Stomach (tissue), 9 donors: ENCODE data around the gene WDR86. TPM values are rescaled to one million over a fixed set of nuclear protein-coding genes. Genes with fewer than 3 reads are reported as not detected.
A peak's percentile ranks its signal among the peaks of the same experiment; 100 is the strongest.

Experiments
- DNase-seq, 2 donors: peaks; one replicate each; pipeline versions ENCODE4 v3.0.0 to v3.0.0-alpha.2; 2013 to 2019
- H3K27ac ChIP-seq, 5 donors: fragments of 200-600 bp in 4 of 5; sonication (generic) in 4 of 5; one replicate each; pipeline ENCODE4 v1.5.1; 2013 to 2019; ENCODE audit warnings: mild to moderate bottlenecking in 1 of 5, moderate library complexity in 1 of 5
- H3K27me3 ChIP-seq, 3 donors: fragments of 200-600 bp; sonication (generic); one replicate each; pipeline ENCODE4 v1.5.1; 2017 to 2019; ENCODE audit warnings: mixed run types in 1 of 3
- H3K36me3 ChIP-seq, 4 donors: fragments of 200-600 bp; sonication (generic); 1 replicate in 3 of 4; 2 replicates in 1 of 4; pipeline ENCODE4 v1.5.1; 2016 to 2019
- H3K4me1 ChIP-seq, 4 donors: fragments of 200-600 bp; sonication (generic); one replicate each; pipeline ENCODE4 v1.5.1; 2016 to 2019
- H3K4me3 ChIP-seq, 4 donors: fragments of 200-600 bp; sonication (generic) in 3 of 4; one replicate each; pipeline ENCODE4 v1.5.1; 2016 to 2019; ENCODE audit warnings: mild to moderate bottlenecking in 1 of 4
- H3K9me3 ChIP-seq, 4 donors: fragments of 200-600 bp; sonication (generic); one replicate each; pipeline ENCODE4 v1.5.1; 2016 to 2019
- EP300 ChIP-seq: sonication (generic); formaldehyde crosslinking; IDR thresholded peaks from one replicate; pipeline ENCODE4 v1.6.1; 2017; ENCODE audit warnings: antibody characterized with exemption
- POLR2A ChIP-seq, 4 donors: fragments of 450-650 bp; IDR thresholded peaks; one replicate each; pipeline ENCODE4 v1.6.1; 2016; ENCODE audit warnings: antibody characterized with exemption in 4 of 4, control low read depth in 2 of 4, mild to moderate bottlenecking in 1 of 4, moderate library complexity in 1 of 4
- POLR2AphosphoS5 ChIP-seq, 3 donors: sonication (generic); formaldehyde crosslinking; IDR thresholded peaks; one replicate each; pipeline ENCODE4 v1.6.1; 2016; ENCODE audit warnings: antibody characterized with exemption in 3 of 3
- WGBS, 5 donors: extraction: QIAGEN DNeasy Blood & Tissue Kit in 3 of 5; methylation state at CpG; one replicate each; pipeline versions ENCODE4 v1.1.5 to v1.1.7; 2013 to 2018; 5-methylcytosine and 5-hydroxymethylcytosine counted together
- intact Hi-C: fragments of 100-400 bp; cut with DNase I; formaldehyde crosslinking; loops from one replicate; pipeline ENCODE4 v1.15.1; 2023; ENCODE audit warnings: low total_unique reads
- polyA plus RNA-seq, 3 donors: library from polyadenylated mRNA; stranded (reverse); fragments of 200-250 nt; gene quantifications; one replicate each; pipeline ENCODE4 v1.2.3, GENCODE V29; 2013
- total RNA-seq, 5 donors: library from RNA; depleted of rRNA; stranded (reverse); fragments of >200 nt; gene quantifications; one replicate each; pipeline versions ENCODE4 v1.1.0 to v1.2.3, GENCODE V29; 2014 to 2016
- TF ChIP-seq, protein P1 (sequence below), 7 experiments: fragments of 450-650 bp in 4 of 7; fragments of 200-600 bp in 3 of 7; sonication (generic) in 3 of 7; IDR thresholded peaks; one replicate each; pipeline ENCODE4 v1.5.1; 2016 to 2019; ENCODE audit warnings: antibody characterized with exemption in 7 of 7, control low read depth in 2 of 7, mild to moderate bottlenecking in 1 of 7
- donor health status: healthy with polysubstance abuse.
- donor health status: Bipolar disorder and iron deficiency.
- donor health status: healthy.

Gene WDR86
- total and polyA plus RNA-seq, 8 donors, result 1.2 to 15.8 (median 5.2) TPM

DNA sequence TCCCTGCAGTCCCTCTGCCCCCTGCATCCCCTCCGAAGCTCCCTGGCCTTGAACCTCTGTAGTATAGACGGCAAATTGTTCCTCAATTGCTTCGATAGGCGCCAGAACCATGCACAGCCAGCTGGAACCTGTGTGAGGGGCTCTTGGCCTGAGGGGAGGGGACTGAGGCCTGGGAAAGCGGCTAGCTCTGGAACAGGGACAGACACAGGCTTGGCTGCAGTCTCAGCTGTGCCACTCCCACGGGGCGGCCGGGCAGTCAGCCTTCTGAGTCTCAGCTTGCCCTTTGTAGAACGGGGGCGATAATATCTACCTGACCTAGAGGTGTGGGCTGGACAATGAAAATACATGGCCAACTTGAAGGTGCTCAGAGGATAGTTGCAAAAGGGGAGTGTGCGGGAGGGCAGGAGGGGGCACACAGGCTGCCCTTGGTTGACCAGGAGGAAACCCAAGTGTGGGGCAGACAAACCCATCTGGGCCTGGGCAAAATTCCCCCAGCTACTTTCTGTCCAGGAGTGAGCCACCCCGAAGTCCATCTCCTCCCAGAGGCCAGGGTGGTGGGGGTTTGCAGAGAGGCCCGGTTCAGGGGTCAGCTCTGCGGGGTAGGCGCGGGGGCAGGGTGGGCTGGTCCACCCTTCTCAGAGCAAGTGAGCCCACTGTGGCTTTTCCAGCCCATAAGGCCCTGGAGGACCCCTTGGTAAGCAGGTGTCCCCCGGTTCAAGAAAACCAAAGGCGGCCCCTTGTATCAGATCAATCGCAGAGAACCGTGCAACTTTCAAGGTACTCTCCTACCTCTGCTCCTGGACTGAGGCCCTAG is 25.5 kb upstream of the WDR86 start:
- H3K27ac ChIP-seq, result peak overlapping the region in 2 of 5 donors; percentile 71 to 86
- TF ChIP-seq POLR2A (IDR thresholded peaks at IDR 0.05), result no peak
- no peak for TF ChIP-seq EP300
- TF ChIP-seq, protein P1, sequence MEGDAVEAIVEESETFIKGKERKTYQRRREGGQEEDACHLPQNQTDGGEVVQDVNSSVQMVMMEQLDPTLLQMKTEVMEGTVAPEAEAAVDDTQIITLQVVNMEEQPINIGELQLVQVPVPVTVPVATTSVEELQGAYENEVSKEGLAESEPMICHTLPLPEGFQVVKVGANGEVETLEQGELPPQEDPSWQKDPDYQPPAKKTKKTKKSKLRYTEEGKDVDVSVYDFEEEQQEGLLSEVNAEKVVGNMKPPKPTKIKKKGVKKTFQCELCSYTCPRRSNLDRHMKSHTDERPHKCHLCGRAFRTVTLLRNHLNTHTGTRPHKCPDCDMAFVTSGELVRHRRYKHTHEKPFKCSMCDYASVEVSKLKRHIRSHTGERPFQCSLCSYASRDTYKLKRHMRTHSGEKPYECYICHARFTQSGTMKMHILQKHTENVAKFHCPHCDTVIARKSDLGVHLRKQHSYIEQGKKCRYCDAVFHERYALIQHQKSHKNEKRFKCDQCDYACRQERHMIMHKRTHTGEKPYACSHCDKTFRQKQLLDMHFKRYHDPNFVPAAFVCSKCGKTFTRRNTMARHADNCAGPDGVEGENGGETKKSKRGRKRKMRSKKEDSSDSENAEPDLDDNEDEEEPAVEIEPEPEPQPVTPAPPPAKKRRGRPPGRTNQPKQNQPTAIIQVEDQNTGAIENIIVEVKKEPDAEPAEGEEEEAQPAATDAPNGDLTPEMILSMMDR (IDR thresholded peaks at IDR 0.05), result no peak
- no peak for TF ChIP-seq POLR2AphosphoS5 (IDR thresholded peaks at IDR 0.05)
- intact Hi-C loops, result no loop called here
- DNase-seq, result no peak
- peaks cover 0 to 22% (median 14%) of the 10 kb centered on the region in 3 donors for H3K27me3 ChIP-seq
- no peaks in the 10 kb centered on the region for H3K36me3 ChIP-seq
- H3K4me1 ChIP-seq, result peaks cover 9 to 36% (median 15%) of the 10 kb centered on the region in 4 donors
- 86 to 91% (median 88%) methylated on average over 20 of the region's 20 CpGs for WGBS, 5 donors
- no peaks in the 10 kb centered on the region for H3K9me3 ChIP-seq
- H3K4me3 ChIP-seq, result no peak overlapping the region

DNA sequence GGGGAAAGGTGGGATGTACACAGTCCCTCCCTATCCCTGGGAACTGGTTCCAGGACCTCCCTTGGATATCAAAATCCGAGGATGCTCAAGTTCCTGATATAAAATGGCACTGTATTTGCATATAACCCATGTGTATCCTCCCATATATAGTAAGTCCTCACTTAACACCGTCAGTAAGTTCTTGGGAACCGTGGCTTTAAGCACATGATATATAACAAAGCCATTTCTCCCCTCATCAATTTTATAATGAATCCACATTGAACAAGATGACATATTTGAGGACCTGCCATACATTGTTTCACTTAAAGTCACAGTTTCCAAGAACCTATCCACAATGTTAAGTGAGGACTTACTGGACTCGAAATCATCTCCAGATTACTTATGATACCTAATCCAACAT is 24.7 kb upstream of the WDR86 start:
- H3K27ac ChIP-seq, result no peak overlapping the region
- H3K4me1 ChIP-seq, result peaks cover 8 to 36% (median 16%) of the 10 kb centered on the region in 4 donors
- TF ChIP-seq, protein P1 (IDR thresholded peaks at IDR 0.05), result no peak
- TF ChIP-seq POLR2A (IDR thresholded peaks at IDR 0.05), result no peak
- TF ChIP-seq EP300, result no peak
- TF ChIP-seq POLR2AphosphoS5 (IDR thresholded peaks at IDR 0.05), result no peak
- 80 to 91% (median 84%) methylated on average over 4 of the region's 4 CpGs for WGBS, 5 donors
- no peak for DNase-seq
- H3K27me3 ChIP-seq, result peaks cover 0 to 15% (median 7%) of the 10 kb centered on the region in 3 donors
- H3K9me3 ChIP-seq, result no peaks in the 10 kb centered on the region
- H3K4me3 ChIP-seq, result no peak overlapping the region
- intact Hi-C loops, result no loop called here
- no peaks in the 10 kb centered on the region for H3K36me3 ChIP-seq

DNA sequence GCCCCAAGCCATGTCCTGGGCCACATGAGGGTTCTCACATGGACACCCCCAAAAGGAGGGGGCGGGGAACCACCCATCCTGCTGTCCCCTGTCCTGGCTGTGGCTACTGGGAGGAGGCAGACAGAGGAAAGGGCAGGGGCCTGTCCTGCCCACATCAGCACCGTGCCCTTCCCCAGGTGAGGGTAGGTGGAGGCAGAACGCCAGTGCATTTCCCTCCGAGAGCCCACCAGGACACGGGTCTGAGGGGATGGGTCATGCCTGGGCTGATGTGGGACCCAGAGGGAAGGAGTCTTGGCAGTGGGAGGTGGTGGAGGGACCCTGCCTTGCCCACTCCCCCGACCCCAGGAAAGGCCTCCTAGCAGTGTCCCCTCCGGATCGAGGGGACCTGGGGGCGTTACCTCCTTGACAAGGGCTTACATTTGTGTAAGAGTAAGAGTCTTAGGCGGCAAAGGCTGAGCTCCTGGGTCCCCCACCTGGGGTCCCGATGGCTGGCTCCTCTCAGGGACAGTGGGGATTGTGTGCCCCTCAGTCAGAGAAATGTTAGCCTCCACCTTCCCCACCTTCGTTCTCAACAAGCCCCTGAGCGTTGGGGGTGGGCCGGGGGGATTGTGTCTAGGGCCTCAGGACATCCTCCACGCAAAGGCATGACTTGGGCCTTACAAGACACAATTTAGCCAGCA is 24.0 kb upstream of the WDR86 start:
- H3K9me3 ChIP-seq, result no peaks in the 10 kb centered on the region
- H3K4me3 ChIP-seq, result no peak overlapping the region
- WGBS, 5 donors, result 85 to 91% (median 87%) methylated on average over 9 to 15 of the region's 15 CpGs
- peaks cover 14 to 37% (median 16%) of the 10 kb centered on the region in 4 donors for H3K4me1 ChIP-seq
- intact Hi-C loops, result no loop called here
- no peak overlapping the region for H3K27ac ChIP-seq
- no peak for DNase-seq
- no peak for TF ChIP-seq EP300
- no peak for TF ChIP-seq POLR2AphosphoS5 (IDR thresholded peaks at IDR 0.05)
- no peak for TF ChIP-seq POLR2A (IDR thresholded peaks at IDR 0.05)
- TF ChIP-seq, protein P1 (IDR thresholded peaks at IDR 0.05), result no peak
- H3K36me3 ChIP-seq, result no peaks in the 10 kb centered on the region
- H3K27me3 ChIP-seq, result peaks cover 0 to 8% (median 0%) of the 10 kb centered on the region in 3 donors

DNA sequence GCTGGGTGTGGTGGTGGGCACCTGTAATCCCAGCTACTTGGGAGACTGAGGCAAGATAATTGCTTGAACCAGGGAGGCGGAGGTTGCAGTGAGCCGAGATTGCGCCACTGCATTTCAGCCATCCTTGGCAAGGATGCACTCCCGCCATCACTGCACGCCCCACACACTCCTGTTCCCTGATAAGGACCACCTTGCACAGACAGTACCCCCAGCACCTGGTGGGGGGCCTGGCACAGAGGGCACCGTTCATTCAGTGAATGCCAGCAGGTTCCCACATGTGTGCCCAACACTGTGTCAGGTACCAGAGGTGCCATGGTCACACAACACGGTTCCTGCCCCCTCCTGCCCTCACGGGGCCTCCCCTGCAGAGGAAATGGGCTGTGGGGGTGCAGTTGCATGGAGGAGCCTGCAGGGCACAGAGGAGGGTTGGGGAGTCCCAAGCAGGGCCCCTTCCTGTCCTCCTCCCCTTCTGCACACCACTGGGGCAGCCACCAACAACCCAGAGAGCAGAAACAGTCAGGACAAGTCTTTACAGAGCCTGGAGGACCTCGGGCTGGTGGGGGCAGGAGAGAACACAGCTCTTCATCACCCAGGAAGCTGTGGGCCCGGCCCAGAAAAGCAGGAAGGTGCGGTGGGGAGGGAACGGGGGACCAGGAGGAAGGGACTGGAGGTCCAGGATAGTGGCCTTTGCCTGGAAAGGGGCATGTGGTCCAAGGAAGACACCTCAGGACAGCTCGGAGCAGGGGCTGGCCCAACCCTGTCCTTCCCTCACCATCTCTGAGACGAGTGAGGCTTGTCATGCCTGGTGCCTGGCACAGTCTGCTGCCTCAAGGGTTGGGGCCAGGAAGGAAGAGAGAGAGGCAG is 23.1 kb upstream of the WDR86 start:
- no peak for DNase-seq
- peaks cover 21 to 46% (median 23%) of the 10 kb centered on the region in 4 donors for H3K4me1 ChIP-seq
- no peak overlapping the region for H3K27ac ChIP-seq
- peaks cover 0 to under 1% (median 0%) of the 10 kb centered on the region in 3 donors for H3K27me3 ChIP-seq
- H3K36me3 ChIP-seq, result no peaks in the 10 kb centered on the region
- intact Hi-C loops, result no loop called here
- H3K4me3 ChIP-seq, result no peak overlapping the region
- 70 to 79% (median 78%) methylated on average over 11 to 14 of the region's 14 CpGs for WGBS, 5 donors
- H3K9me3 ChIP-seq, result no peaks in the 10 kb centered on the region
- TF ChIP-seq EP300 (no peak), POLR2A (IDR thresholded peaks at IDR 0.05) (no peak)
- TF ChIP-seq, protein P1 (IDR thresholded peaks at IDR 0.05), result peak in 1 of 7 experiments; percentile 6
